HG03520 (cell line): ENCODE results near the gene PTGES2.

ENCODE experiments used
- ATAC-seq: cut with Tn5 transposase; IDR thresholded peaks from one replicate; pipeline ENCODE4 v1.9.1; 2021; ENCODE audit warnings: mild to moderate bottlenecking, moderate library complexity; ENCODE audit not compliant: unreplicated experiment

Gene PTGES2

DNA sequence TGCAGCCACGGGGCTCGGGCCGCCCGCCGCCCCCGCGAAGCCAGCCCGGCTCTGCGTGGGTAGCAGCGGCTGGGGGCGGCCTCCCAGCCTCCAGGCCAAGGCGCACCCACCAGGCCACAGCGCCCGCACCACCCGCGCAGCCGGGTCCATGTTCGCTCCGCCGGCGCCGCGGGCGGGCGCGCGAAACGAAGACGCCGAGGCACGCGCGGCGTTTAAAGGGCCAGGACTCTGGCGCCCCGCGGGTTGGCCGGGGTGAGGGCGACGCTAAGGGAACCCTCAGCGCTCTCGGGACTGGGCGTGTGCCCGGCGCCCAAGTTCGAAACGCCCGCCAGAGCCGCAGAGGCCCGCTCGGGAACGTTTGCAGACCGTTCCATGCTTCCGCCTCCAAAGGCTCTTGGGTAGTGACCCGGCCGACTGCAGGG is at the start of gene PTGES2:
Gene PTGES2, minus strand, starts transcription at position 162 of the 422 bp plus-strand sequence. Its CDS starts 12 bp downstream, at position 150.
- peak; percentile 41 for ATAC-seq

- no peak for ATAC-seq
These were observed 48.2 kb upstream of the PTGES2 start for GRCh38 chr9:128175726-128176125.

DNA sequence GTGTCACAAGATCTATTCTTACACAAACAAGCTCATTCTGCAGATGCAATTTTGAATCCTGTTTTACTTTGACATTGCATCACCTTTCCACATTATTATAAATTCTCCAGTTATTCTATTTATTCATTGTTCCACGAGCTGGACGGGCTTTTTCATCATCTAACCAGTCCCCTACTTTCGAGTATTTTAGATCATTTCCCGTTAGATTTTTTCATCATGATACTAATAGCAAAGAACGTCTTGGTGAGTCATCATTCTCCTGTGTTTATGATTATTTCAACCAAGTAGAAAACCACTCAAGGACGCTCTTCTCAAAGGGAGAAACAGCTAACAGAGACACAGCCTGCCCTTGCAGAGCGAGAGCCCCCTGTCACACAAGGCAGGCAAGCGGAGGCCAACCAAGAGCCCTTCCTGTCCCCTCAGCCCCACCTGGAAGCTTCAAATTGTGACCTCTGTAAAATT is 47.6 kb upstream of the PTGES2 start:
- no peak for ATAC-seq

- ATAC-seq = no peak
These were observed 46.5 kb upstream of the PTGES2 start for GRCh38 chr9:128174062-128174461.

- no peak for ATAC-seq
These were observed 42.4 kb upstream of the PTGES2 start for GRCh38 chr9:128169925-128170324.

DNA sequence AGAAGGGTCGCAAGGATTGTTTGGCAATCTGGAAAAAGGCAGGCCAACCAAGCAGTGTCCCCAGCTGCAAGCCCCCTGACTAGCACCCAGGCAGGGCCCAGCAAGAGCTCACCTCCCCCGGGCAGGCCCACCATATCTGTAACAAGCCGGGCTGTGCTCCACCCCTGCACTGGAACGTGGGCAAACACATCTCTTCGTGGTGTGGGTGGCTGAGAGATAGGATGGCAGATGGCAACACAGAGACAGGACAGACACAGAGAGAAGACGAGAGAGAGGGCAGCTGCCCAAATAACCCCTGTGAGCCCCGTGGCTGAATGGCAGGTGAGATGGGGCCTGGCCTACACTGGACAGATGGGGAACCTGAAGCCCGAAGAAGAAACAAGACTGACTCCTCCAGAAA is 42.0 kb upstream of the PTGES2 start:
- ATAC-seq = no peak

- ATAC-seq = no peak
These were observed 41.3 kb upstream of the PTGES2 start for GRCh38 chr9:128168731-128169308.

- no peak for ATAC-seq
These were observed 39.7 kb upstream of the PTGES2 start for GRCh38 chr9:128167209-128167608.

DNA sequence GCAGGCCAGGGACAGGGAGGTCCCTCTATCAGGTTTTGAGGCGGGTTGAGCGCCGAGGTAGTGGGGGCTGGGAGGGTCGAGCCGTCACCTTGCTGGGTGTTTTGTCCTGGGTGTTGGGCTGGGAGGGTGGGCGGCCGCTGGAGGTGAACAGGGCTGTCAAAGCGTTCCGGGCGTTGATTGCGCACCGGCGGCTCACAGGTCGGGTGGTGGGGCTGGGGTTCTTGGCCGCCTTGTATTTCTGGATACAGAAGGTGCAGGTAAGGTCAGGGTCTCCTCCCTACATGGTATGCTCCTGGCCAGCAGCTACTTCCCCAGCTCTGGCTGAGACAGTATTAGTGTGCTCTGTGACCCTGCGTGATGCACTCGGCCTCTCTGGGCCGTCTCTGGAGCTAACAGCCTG is 38.6 kb upstream of the PTGES2 start:
- ATAC-seq = no peak

GRCh38 chr9:128164307-128164885 is 36.9 kb upstream of the PTGES2 start:
- ATAC-seq = no peak

GRCh38 chr9:128163523-128164306 is 36.2 kb upstream of the PTGES2 start:
- ATAC-seq = no peak

- ATAC-seq = no peak
These were observed 35.5 kb upstream of the PTGES2 start for GRCh38 chr9:128163027-128163515.

- no peak for ATAC-seq
These were observed 34.9 kb upstream of the PTGES2 start for GRCh38 chr9:128162215-128163026.

DNA sequence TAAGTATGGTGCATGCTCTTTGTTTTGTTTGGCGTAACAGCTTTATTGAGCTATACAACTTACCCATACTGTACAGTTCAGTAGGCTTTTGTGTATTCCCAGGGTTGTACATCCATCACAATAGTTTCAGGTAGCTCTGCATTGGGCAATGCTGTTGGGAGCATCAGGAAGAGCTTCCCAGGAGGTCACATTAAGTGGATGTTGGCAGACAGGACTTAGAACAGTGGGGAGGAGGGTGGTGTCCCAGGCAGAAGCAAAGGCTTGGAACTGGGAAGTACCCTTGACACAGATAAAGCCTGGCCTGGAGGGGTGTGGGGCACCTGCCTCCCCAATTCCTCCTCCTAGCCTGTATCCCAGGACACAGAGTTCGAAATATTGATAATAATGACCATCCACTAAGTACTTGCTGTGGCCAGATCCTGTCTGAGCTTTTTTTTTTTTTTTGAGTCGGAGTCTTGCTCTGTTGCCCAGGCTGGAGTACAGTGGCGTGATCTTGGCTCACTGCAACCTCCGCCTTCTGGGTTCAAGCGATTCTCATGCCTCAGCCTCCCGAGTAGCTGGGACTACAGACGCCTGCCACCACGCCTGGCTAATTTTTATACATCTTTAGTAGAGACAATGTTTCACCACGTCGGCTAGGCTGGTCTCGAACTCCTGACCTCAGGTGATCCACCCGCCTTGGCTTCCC is 33.8 kb upstream of the PTGES2 start:
- ATAC-seq = no peak

DNA sequence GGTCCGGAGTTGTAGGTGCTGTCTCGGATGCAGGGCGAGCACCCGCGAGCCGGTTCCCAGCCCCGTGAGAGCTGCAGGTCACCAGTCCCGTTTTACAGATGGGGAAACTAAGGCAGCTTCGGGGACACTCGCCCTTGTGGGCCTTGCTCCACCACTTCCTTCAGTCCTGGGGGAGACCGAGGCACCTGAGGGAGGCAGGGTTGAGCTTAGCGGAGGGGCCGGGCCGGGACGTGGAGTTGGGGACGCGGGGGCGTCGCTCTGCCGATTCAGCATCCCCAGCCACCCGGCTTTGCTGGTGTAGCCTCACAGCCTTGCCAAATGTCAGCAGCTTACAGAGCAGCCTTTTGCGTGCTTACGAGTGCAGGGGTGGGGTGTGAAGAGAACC is 33.1 kb upstream of the PTGES2 start:
- ATAC-seq = peak; percentile 1

GRCh38 chr9:128159784-128160602 is 32.5 kb upstream of the PTGES2 start, which contains the start of gene BBLN:
Gene BBLN (plus strand): TSS chr9:128160265. CDS start chr9:128160408, 143 bp downstream.
- peak; percentile 67 for ATAC-seq

DNA sequence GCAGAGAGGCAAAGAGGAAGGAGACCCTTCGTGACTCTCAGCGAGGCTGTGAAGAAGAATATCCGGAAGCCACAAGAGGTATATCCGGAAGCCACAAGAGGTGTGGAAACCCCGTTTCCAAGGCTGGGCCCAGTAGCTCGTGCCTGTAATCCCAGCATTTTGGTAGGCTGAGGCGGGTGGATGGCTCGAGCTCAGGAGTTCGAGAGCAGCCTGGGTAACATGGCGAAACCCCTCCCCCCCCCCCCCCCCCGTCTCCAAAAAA is 31.9 kb upstream of the PTGES2 start:
- no peak for ATAC-seq

DNA sequence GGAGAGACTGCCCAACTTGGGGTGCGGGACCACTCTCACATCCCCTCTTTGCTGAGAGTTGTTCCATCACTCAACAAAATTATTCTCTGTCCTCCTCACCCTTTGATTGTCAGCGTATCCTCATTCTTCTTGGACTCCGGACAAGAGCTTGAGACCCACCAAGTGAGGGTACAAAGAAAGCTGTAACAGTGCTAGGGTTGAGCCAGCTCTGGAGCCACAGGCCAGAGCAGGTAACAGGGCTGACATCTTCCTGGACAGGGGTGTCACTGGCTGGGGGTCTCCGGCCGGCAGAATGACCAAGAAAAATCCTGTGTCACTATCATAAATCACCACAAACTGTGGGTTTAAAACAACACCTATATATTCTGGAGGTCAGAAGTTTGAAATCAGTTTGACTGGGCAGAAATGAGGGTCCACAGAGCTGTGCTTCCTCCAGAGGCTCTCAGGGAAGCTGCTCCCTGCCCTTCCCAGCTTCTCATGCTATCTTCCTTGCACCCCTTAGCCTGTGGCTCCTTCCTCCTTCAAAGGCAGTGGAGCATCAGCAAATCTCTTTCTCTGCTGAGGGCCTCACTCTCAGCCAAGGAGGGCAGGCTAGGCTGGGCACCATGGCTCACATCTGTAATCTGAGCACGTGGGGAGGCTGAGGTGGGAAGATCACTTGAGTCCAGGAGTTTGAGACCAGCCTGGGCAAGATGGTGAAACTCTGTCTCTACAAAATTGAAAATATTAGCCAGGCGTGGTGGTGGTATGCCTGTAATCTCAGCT is 28.4 kb upstream of the PTGES2 start:
- no peak for ATAC-seq
